GM21737 (cell line): Measurements from ENCODE around the gene CERS6.

Experiments
- ATAC-seq: cut with Tn5 transposase; IDR thresholded peaks from one replicate; pipeline ENCODE4 v1.9.1; 2021; ENCODE audit warnings: mild to moderate bottlenecking, moderate library complexity; ENCODE audit not compliant: unreplicated experiment

Gene CERS6

GRCh38 chr2:168565512-168565911 lies 109.4 kb downstream of the CERS6 start:
- ATAC-seq, result no peak

- no peak for ATAC-seq
Measured at GRCh38 chr2:168566974-168567665, 111.0 kb downstream of the CERS6 start.

DNA sequence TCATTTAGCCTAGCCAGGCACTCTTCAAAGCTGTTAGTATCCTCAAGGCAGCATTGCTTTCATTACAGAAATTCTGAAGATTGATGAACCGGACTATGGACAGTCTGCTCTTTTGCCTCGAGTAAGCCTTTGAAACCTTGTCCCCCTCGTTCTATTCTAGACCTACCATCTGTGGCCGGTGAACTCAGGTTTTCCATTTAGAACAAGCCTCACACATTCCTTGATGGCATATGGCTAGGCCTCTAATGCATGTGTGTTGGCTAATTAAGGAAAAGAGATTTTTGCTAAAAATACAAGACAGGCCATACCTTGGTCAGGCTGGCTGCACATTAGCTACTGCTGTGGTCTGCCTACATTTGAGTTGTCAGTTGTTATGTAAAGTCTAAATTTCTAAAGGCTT lies 111.8 kb downstream of the CERS6 start:
- no peak for ATAC-seq

DNA sequence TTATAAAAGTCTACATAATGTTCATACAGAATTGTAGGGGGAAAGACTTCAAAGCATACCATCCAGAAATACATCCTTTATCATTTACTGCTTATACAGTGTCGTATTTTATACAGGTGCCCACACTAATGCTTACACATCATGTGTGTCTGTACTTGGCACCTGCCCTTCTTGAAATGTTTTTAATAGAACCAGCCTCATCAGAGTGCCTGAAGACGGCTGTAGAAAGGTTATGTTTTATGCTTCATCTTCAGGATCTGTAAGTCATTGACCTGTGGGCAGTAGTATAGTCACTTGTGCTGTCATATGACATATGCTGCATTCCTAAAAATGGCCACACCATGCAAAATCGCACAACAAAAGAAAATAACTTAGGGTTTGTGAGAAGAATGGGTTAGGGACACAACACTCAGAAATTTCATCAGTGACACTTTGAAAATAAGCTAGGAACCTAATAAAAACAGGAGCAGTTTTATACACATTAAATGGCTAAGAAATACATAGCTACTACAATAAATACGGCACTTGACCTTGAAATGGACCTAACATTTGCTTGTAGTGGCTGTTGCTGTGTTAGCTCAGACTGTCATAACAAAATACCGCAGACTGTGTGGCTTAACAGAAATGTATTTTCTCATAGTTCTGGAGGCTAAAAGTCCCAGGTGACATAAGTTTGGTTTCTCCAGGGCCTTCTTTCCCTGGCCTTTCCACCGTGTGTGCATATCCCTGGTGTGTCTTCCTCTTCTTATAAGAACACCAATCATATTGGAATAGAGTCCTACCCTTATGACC lies 112.6 kb downstream of the CERS6 start:
- no peak for ATAC-seq

DNA sequence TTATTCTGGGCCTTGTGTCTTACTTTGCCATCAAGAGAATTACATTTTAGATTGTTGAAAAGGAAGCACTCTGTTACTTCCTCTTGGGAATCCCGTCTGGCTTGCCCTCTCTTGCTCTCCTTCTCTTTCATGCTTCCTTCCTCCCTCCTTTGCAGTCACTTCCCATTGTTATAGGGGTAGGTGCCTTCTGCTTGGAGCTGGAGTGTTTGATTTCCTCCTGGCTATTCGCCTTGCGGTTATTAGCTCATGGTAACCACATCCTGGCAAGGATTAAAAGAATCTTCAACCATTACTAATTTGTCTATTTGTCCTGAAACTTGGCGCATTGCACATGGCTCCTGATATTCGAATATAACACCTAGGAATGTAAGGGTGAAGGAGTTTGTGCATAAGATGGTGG lies 115.0 kb downstream of the CERS6 start:
- ATAC-seq, result no peak

DNA sequence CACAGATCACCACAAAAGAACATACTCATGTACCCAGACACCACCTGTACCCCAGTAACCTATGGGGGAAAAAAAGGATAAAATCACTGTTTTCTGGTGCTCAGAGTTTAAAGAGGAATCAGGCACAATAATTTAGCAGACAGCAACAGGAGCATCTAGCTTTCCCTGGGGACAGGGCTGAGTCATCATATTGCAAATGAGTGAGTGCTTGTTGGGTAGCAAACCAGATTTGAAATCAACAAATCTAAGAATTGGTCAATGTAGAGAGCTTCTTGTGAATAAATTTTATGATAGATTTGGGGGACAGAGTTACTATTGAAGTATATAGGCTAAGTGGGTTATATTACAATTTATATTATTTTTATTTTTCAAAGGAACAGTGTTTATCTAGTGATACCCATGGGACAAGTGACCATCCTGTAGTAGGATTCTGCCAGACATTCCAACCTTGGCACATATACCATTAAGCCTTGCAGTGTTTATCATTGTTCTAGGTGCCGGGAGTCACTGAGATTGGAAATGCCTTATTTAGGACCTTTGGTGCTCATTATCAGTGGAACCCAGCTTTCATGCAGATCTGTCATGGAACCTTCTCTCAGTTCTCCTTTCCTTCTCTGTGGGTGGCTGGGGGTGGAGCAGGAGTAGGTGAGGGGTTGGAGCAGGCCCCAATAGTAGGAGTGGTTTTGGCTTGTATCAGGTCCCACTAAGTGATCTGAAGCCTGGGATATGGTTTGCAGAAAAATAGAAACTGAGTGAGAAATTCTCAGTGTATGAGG lies 117.2 kb downstream of the CERS6 start:
- no peak for ATAC-seq

DNA sequence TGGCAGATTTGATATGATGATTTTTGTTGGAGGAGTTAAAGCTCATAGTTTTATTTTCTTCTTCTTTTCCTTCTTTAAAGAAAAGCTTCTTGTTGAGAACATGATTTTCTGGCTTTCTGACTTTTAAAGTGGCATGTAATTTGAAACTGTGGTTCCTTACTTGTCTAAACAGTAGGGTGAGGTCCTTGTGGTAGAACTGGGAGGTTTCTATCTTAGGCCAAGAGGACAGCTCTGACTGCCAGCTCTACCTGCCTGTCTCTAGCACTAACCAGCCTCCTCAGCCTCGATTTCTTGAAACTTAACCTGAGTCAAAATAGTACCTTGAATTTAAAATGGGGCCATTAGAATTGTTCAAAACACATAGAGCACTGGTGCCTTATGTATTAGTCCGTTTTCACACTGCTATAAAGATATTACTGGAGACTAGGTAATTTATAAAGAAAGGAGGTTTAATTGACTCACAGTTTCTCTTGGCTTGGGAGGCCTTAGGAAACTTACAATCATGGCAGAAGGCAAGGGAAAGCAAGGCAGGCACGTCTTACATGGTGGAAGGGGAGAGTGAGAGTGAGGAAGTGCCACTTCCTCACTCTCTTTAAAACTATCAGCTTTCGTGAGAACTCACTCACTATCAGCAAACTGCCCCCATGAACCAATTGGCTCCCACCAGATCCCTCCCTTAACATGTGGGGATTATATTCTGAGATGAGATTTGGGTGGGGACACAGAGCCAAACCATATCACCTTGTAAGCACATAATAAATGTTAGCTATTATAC lies 119.0 kb downstream of the CERS6 start:
- no peak for ATAC-seq

DNA sequence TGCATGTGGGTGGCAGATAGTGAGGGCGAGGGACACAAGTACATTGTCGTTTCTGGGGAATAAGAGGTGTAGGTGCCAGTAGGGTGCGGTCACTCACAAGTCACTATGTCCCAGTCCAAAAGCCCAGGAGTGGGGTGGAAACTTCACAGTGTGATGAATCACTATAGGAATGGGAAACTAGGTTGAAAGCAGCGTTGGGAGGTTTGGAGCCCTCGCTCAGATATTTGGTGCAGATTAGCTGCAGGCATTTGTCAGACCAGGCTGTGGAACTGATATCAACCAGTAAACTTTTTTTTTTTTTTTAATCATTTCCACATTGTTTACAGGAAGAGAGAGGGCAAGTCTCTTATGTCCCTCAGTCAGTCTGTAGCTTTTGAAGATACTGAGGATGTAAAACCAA lies 121.8 kb downstream of the CERS6 start:
- ATAC-seq, result no peak

GRCh38 chr2:168583064-168583709 lies 127.1 kb downstream of the CERS6 start:
- peak; percentile 50 for ATAC-seq

DNA sequence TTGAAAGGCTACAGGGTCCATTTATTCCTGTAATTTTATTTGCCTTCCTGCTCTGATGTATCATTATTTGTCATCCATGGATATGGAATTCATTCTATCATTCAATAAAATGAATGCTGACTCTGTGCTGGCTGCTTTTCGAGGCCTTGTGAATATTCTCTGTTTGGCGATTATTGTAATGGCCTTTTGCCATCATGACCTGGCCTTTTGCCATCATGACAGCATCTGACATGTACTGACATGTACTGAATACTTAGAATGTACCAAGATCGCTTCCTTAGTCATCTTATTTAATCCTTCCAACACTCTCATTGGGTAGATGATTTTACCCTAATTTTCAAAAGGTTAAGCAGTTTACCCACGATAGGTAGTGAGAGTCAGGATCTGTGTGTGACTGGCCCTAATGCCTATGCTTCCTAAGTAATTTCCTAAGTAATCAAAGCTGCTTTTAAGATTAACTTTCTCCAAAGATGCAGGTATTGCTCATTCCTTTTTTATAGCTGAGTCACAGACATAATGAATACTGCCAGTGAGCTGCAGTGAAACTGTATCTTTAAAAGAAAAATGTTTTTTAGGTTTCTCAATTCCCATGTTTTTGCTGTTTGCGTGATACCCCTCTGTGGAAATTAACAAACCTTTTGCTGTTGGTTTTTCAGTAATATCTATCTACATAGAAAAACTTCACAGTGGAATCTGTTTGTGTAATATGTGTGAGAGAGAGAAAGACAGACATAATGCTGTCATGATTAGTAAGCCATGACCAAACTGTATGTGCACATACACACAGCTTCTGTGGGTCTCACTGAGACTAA lies 127.8 kb downstream of the CERS6 start:
- no peak for ATAC-seq

- ATAC-seq, result no peak
Measured at GRCh38 chr2:168584911-168585310, 128.8 kb downstream of the CERS6 start.

GRCh38 chr2:168585700-168586099 lies 129.6 kb downstream of the CERS6 start:
- no peak for ATAC-seq

DNA sequence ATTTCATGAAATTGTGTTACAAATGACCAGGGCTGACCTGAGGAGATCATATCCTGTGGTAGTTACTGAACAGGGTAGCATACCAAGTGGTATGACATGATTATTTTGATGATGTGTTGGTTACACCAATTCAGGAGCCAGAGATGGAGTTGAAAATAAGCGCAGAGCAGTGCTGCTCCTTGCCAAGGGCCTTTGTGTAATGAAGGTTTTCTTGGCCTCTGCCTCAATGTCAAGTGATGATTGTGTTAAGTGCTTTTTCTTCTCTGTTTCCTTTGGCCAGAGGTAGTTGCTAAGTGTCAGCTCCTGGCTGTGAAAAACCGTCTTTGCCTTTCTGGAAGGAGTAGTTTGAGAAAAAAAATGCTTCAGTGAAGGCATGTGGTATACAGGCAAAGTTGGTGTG lies 131.2 kb downstream of the CERS6 start:
- no peak for ATAC-seq

GRCh38 chr2:168589236-168590211 lies 133.5 kb downstream of the CERS6 start:
- ATAC-seq, result no peak

- no peak for ATAC-seq
Measured at GRCh38 chr2:168592181-168592831, 136.2 kb downstream of the CERS6 start.

DNA sequence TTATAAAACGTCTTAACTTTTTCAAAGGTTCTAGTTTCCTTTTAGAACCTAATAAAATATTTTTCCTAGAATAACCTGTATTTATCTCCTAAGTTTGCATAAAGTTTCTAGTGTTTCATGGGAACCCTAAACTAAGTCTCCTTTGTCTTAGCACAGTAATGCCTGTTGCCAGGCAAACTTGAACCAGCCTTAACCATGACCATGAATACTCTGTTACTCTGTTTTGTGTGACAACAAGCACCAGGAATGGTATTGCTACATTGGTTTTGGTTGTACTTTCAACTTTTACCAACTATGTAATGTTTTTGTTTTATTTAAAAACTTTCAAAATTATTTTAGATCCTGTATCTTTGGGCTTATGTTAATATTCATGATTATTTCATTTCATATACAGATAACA lies 137.6 kb downstream of the CERS6 start:
- ATAC-seq, result no peak

DNA sequence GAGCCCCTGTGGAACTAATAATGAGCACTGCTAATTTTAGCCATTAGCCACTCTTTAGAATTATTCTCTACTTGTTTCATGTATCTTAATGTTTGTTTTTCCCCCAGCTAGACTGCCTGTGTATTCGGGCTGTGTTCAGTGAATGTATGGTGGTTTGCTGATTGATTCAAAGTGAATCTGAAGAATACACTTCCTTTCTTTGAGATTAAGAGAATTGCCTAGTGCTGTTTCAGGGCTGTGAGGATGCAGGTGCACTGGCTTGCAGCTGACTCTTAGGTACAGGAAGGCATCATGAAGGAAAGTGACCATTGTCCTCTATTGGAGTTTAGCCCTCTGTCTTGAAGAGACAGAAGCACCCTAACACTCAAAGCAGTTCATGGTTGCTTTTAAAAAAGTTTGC lies 138.7 kb downstream of the CERS6 start:
- peak; percentile 89 for ATAC-seq
